GM21381 (cell line): ENCODE data around the gene GPX3.

Source experiments
- ATAC-seq: cut with Tn5 transposase; IDR thresholded peaks from one replicate; pipeline ENCODE4 v1.9.1; 2021; ENCODE audit warnings: mild to moderate bottlenecking, moderate library complexity; ENCODE audit not compliant: unreplicated experiment

GPX3 gene

DNA sequence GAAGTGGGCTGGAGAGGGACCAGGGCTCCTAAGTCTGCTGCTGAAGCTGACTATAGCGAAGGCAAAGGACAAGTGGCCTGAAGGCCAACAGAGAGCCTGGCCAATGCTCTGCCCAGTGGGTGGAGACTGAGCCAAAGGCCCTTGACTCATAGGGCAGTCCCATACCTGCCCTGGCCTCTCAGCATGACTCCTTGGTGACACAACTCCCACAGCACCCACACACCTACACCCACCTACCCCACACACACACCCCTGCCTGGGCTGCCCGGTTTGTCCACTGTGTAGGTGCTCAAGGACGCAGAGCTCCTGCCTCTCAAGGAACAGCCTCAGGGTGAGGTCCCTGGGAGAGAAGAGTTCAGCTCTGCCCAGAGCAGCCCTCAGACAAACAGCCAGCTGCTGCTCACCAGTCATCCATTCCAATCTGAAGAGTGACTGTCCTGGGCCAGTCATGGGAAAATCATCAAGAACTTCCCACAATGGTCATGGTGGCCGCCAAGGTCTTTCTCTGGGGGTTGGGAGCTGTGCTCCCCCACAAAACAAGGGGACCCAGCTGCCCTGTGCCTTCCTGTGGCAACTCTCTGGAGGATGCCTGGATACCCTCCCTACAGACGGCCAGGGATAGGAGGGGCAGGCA is 55.4 kb downstream of the GPX3 start:
- ATAC-seq = no peak

- no peak for ATAC-seq
Observed at GRCh38 chr5:151076616-151077015, 56.2 kb downstream of the GPX3 start.

- no peak for ATAC-seq
Observed at GRCh38 chr5:151077419-151077818, 57.0 kb downstream of the GPX3 start.

GRCh38 chr5:151077967-151078366 is 57.6 kb downstream of the GPX3 start:
- ATAC-seq = no peak
